IMR-90 (cell line): Measurements from ENCODE around the gene INHBC. TPM values are rescaled to one million over a fixed set of nuclear protein-coding genes. Genes with fewer than 3 reads are reported as not detected.

ENCODE experiments used
- ATAC-seq: fragments of 200-7000 bp; cut with Tn5 transposase; 2 replicates; pipeline ENCODE4 v1.9.1; 2020; ENCODE audit warnings: low read depth, mild to moderate bottlenecking, moderate library complexity
- BruUV-seq: library from RNA; stranded (reverse); fragments of 400-500 nt; replicated peaks from 2 replicates; lab custom pipeline; 2021; lab: Mats Ljungman, UMichigan
- CTCF ChIA-PET: fragments of 300-600 bp; formaldehyde crosslinking; extraction: SDS; loops from one replicate; lab custom pipeline; 2021; ENCODE audit warnings: antibody characterized with exemption; lab: Yijun Ruan, JAX
- POLR2A ChIA-PET: fragments of 300-600 bp; sonication (Branson Sonifier 250); formaldehyde crosslinking; loops from one replicate; lab custom pipeline; 2022; ENCODE audit warnings: antibody characterized with exemption; ENCODE audit not compliant: unreplicated experiment; lab: Charles Lee
- DNase-seq: peaks from one replicate; pipeline ENCODE4 v3.0.0; 2013
- H2AFZ ChIP-seq: replicated peaks from 2 replicates; pipeline ENCODE3; 2013; ENCODE audit warnings: low read length, mild to moderate bottlenecking; ENCODE audit not compliant: poor library complexity
- H2AK5ac ChIP-seq: 2 replicates; pipeline ENCODE4 v1.6.1; 2013; ENCODE audit warnings: low read depth, low read length, inconsistent platforms
- H2AK9ac ChIP-seq: replicated peaks from 2 replicates; pipeline ENCODE3; 2013; ENCODE audit warnings: mild to moderate bottlenecking, low read depth, low read length, moderate library complexity; ENCODE audit not compliant: poor library complexity
- H2BK120ac ChIP-seq: 2 replicates; pipeline ENCODE4 v1.6.1; 2013; ENCODE audit warnings: low read depth, low read length, inconsistent platforms
- H2BK15ac ChIP-seq: 3 replicates; pipeline ENCODE4 v1.6.1; 2013; ENCODE audit warnings: low read depth, low read length, inconsistent platforms
- H2BK20ac ChIP-seq: 2 replicates; pipeline ENCODE4 v1.6.1; 2013; ENCODE audit warnings: low read depth, mild to moderate bottlenecking, inconsistent platforms, low read length, moderate library complexity
- H2BK5ac ChIP-seq: 2 replicates; pipeline ENCODE4 v1.6.1; 2013; ENCODE audit warnings: mild to moderate bottlenecking, low read depth, low read length, inconsistent platforms; ENCODE audit not compliant: poor library complexity, severe bottlenecking
- H3K14ac ChIP-seq: replicated peaks from 2 replicates; pipeline ENCODE4 v1.6.1; 2013; ENCODE audit warnings: low read depth, low read length, inconsistent platforms
- H3K18ac ChIP-seq: 2 replicates; pipeline ENCODE4 v1.6.1; 2013; ENCODE audit warnings: low read depth, low read length, control low read depth
- H3K23ac ChIP-seq: 2 replicates; pipeline ENCODE4 v1.6.1; 2013; ENCODE audit warnings: low read depth, low read length, inconsistent platforms
- H3K27ac ChIP-seq: 2 replicates; pipeline ENCODE4 v1.5.1; 2013; ENCODE audit warnings: mild to moderate bottlenecking, control low read depth, low read length; ENCODE audit not compliant: insufficient read depth
- H3K27me3 ChIP-seq: 2 replicates; pipeline ENCODE4 v1.6.1; 2013; ENCODE audit warnings: low read length; ENCODE audit not compliant: control insufficient read depth, insufficient read depth
- H3K36me3 ChIP-seq: 2 replicates; pipeline ENCODE4 v1.6.1; 2013; ENCODE audit warnings: low read length, mixed read lengths; ENCODE audit not compliant: control insufficient read depth, insufficient read depth
- H3K4ac ChIP-seq: 2 replicates; pipeline ENCODE4 v1.6.1; 2013; ENCODE audit warnings: low read depth, low read length, inconsistent platforms
- H3K4me1 ChIP-seq: 2 replicates; pipeline ENCODE4 v1.6.1; 2013; ENCODE audit warnings: low read length, mixed read lengths; ENCODE audit not compliant: control insufficient read depth, insufficient read depth
- H3K4me2 ChIP-seq: 2 replicates; pipeline ENCODE4 v1.6.1; 2013; ENCODE audit warnings: low read depth, mild to moderate bottlenecking, control low read depth, low read length, moderate library complexity
- H3K4me3 ChIP-seq: 2 replicates; pipeline ENCODE4 v1.5.1; 2013; ENCODE audit warnings: low read depth, mild to moderate bottlenecking, control low read depth, low read length, moderate library complexity; ENCODE audit not compliant: insufficient read depth
- H3K56ac ChIP-seq: 2 replicates; pipeline ENCODE4 v1.6.1; 2013; ENCODE audit warnings: low read length, inconsistent platforms; ENCODE audit not compliant: insufficient read depth; ENCODE audit errors: extremely low read depth
- H3K79me1 ChIP-seq, 2 experiments: 2 replicates each; pipeline ENCODE4 v1.6.1; 2013; ENCODE audit warnings: low read length in 2 of 2, inconsistent platforms in 1 of 2, low read depth in 1 of 2
- H3K9ac ChIP-seq: 2 replicates; pipeline ENCODE4 v1.6.1; 2013; ENCODE audit warnings: low read depth, low read length, control low read depth
- H3K9me1 ChIP-seq: 2 replicates; pipeline ENCODE4 v1.6.1; 2013; ENCODE audit warnings: low read length, inconsistent platforms; ENCODE audit not compliant: insufficient read depth
- H3K9me3 ChIP-seq: 2 replicates; pipeline ENCODE4 v1.6.1; 2013; ENCODE audit warnings: low read length; ENCODE audit not compliant: control insufficient read depth, insufficient read depth
- H4K20me1 ChIP-seq: 2 replicates; pipeline ENCODE4 v1.6.1; 2013; ENCODE audit warnings: low read length, inconsistent platforms; ENCODE audit not compliant: insufficient read depth
- H4K5ac ChIP-seq: 2 replicates; pipeline ENCODE4 v1.6.1; 2013; ENCODE audit warnings: mild to moderate bottlenecking, low read depth, low read length, control low read depth
- H4K8ac ChIP-seq, 2 experiments: 2 replicates each; pipeline ENCODE4 v1.6.1; 2013; ENCODE audit warnings: low read depth in 2 of 2, low read length in 2 of 2, control low read depth in 1 of 2, inconsistent platforms in 1 of 2
- H4K91ac ChIP-seq: 2 replicates; pipeline ENCODE4 v1.6.1; 2013; ENCODE audit warnings: low read depth, low read length, inconsistent platforms; ENCODE audit not compliant: insufficient read depth
- CEBPB ChIP-seq: IDR thresholded peaks from 2 replicates; pipeline ENCODE4 v1.6.1; 2012; ENCODE audit warnings: low read depth, low read length, improper control_type of control experiment
- CHD1 ChIP-seq: IDR thresholded peaks from 2 replicates; pipeline ENCODE4 v1.6.1; 2012; ENCODE audit warnings: low read depth, low read length, improper control_type of control experiment
- MAZ ChIP-seq: IDR thresholded peaks from 2 replicates; pipeline ENCODE4 v1.6.1; 2012; ENCODE audit warnings: low read depth, mild to moderate bottlenecking, low read length, improper control_type of control experiment, moderate library complexity, borderline replicate concordance
- WGBS, 2 experiments: methylation state at CpG; one replicate each; pipeline versions ENCODE4 v1.1.5 to v1.1.7; 2013; ENCODE audit warnings: missing lambda C conversion rate in 2 of 2; ENCODE audit not compliant: insufficient read length in 1 of 2; ENCODE audit errors: extremely low coverage in 2 of 2; 5-methylcytosine and 5-hydroxymethylcytosine counted together
- dilution Hi-C: fragments of 300-500 bp; cut with HindIII; formaldehyde crosslinking; loops from one replicate; pipeline ENCODE4 v1.14.3; 2018; ENCODE audit warnings: low sequenced_read_pairs; ENCODE audit not compliant: unreplicated experiment
- in situ Hi-C: fragments of 300-500 bp; cut with MboI; formaldehyde crosslinking; loops from 3 replicates; pipeline ENCODE4 v1.14.3; 2019; ENCODE audit warnings: low sequenced_read_pairs, inconsistent platforms, mixed read lengths
- intact Hi-C: fragments of 100-400 bp; cut with micrococcal nuclease; formaldehyde crosslinking; loops from 2 replicates; pipeline ENCODE4 v1.10.0; 2022
- polyA plus RNA-seq, 3 experiments: library from polyadenylated mRNA; depleted of rRNA; stranded (reverse); fragments of >200 nt; gene quantifications; 2 replicates each; pipeline ENCODE4 v1.2.3, GENCODE V29; 2012; ENCODE audit warnings: low replicate concordance in 1 of 3
- total RNA-seq: library from RNA; depleted of rRNA; stranded (reverse); fragments of >200 nt; gene quantifications from 2 replicates; pipeline ENCODE4 v1.2.3, GENCODE V29; 2012

INHBC gene
- total and polyA plus RNA-seq, 2 of the 4 experiments (the other 2 are of a cell fraction) = 0.09 TPM; not detected in 1

GRCh38 chr12:57459055-57459749, 24.6 kb downstream of the INHBC start (continued):
- TF ChIP-seq CEBPB = no peak

GRCh38 chr12:57459750-57460467, 25.3 kb downstream of the INHBC start, which contains the start of gene GLI1:
Gene GLI1 (plus strand): TSS chr12:57459785. CDS start chr12:57463692, 3,907 bp downstream.
- Histone ChIP-seq H2BK15ac (peak within 1 kb of the TSS; percentile 97; the same call in 2 of the 3 replicates), H3K4me2 (peak within 1 kb of the TSS; percentile 90), H3K4me3 (peak within 1 kb of the TSS; percentile 58), H4K8ac (peak within 1 kb of the TSS; percentile 93 to 97), H4K5ac (peak within 1 kb of the TSS; percentile 76), H2AK5ac (peak within 1 kb of the TSS; percentile 85), H3K36me3 (no peaks in the 10 kb centered on the region), H2BK5ac (peak within 1 kb of the TSS; percentile 58), H2AK9ac (peak within 1 kb of the TSS; percentile 97), H2BK20ac (peak within 1 kb of the TSS; percentile 77), H2AFZ (peak within 1 kb of the TSS; percentile 98), H3K18ac (peak within 1 kb of the TSS; percentile 45), H3K4ac (peak within 1 kb of the TSS; percentile 95), H3K14ac (peak within 1 kb of the TSS; percentile 96), H3K27me3 (no peaks in the 10 kb centered on the region), H3K79me1 (peaks cover 0 to 6% of the 10 kb centered on the region in 2 experiments; a peak in 1 of 4 replicates), H3K56ac (peak within 1 kb of the TSS; percentile 70), H2BK120ac (peak within 1 kb of the TSS; percentile 88), H3K9me3 (no peaks in the 10 kb centered on the region), H3K9ac (peak within 1 kb of the TSS; percentile 56), H3K23ac (peak within 1 kb of the TSS; percentile 95; the same call in 1 of the 2 replicates), H4K20me1 (no peaks in the 10 kb centered on the region), H4K91ac (peak within 1 kb of the TSS; percentile 92), H3K9me1 (peaks cover 10% of the 10 kb centered on the region), H3K4me1 (peaks cover 20% of the 10 kb centered on the region), H3K27ac (peak within 1 kb of the TSS; percentile 66)
- in situ Hi-C loops (no loop called here), intact Hi-C loops (loop anchor here (1.0 to 5.0 kb wide), 3 partner anchors 23 to 232 kb away; partner anchors contain the start of gene OS9), dilution Hi-C loops (no loop called here)
- CTCF ChIA-PET = interaction anchor here (1.1 to 1.6 kb wide), 6 partner anchors 8 to 195 kb away, joined by 3 to 4 read pairs (median 4); no protein-coding TSS in a partner anchor
- WGBS, 2 experiments = no CpG with 5 or more reads among the region's 36 CpGs
- ATAC-seq (no peak), DNase-seq (peak; percentile 28)
- BruUV-seq = no TSS peak
- POLR2A ChIA-PET = no interaction called here
- TF ChIP-seq MAZ = peak; percentile 6; the same call in 1 of the 2 replicates
- TF ChIP-seq CHD1 = no peak
